ENCODE measurements around the gene POLR3G.

Gene POLR3G, protein sequence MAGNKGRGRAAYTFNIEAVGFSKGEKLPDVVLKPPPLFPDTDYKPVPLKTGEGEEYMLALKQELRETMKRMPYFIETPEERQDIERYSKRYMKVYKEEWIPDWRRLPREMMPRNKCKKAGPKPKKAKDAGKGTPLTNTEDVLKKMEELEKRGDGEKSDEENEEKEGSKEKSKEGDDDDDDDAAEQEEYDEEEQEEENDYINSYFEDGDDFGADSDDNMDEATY

DNA sequence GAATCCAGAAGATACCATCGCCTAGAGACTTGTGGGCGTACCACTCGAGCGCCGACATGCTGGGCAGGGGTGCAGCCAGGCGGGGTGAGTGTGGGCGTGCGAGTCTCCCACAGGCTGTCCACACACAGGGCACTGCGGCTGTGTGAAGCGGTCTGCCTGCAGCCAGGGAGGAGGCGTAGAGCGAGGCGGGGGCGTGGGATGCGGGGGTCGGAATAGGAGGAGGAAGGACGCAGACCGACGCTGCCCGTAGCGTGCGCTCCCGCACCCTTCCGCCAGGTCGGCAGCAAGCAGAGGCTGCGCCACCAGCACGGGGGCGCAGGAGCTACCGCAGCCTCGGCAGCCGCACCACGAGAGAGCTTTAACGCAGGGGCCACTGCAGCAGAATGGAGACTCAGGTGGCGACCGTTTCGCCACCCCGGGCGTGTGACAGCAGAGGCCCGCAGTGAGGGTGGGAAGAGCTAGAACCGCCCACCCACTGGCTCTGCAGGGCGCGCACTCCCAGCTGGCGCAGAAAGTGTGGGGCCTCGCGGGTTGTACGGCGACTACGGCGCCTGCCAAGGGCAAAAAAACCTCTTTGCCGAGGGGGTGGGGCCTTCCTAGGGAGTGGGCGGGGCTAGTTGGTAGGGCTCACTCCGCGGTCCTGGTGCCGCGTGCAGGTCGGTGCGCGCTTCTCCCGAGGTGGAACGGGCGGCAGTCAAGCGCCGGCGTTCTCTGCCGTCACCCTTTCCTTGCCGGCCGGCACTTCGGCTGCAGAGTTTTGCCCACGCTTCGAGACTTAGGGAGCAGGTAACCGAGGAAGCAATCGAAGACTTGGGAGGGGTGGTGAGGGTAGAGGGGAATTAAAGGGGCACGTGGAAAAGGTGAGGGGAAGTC, at the start of gene POLR3G, which contains the start of gene MBLAC2:
Gene POLR3G (plus strand): TSS at position 630 of the 873 bp plus-strand sequence. CDS start 10,704 bp downstream, outside the sequence.
Gene MBLAC2 (minus strand): TSS at position 537 of the 873 bp plus-strand sequence. CDS start 479 bp downstream, at position 58.
- DNase-seq (ENCODE audit: low read depth): peak; percentile 80
- H3K4me3 ChIP-seq (ENCODE audit: low read depth, low read length): peak within 1 kb of the TSS; percentile 79
- TF ChIP-seq, protein P1, sequence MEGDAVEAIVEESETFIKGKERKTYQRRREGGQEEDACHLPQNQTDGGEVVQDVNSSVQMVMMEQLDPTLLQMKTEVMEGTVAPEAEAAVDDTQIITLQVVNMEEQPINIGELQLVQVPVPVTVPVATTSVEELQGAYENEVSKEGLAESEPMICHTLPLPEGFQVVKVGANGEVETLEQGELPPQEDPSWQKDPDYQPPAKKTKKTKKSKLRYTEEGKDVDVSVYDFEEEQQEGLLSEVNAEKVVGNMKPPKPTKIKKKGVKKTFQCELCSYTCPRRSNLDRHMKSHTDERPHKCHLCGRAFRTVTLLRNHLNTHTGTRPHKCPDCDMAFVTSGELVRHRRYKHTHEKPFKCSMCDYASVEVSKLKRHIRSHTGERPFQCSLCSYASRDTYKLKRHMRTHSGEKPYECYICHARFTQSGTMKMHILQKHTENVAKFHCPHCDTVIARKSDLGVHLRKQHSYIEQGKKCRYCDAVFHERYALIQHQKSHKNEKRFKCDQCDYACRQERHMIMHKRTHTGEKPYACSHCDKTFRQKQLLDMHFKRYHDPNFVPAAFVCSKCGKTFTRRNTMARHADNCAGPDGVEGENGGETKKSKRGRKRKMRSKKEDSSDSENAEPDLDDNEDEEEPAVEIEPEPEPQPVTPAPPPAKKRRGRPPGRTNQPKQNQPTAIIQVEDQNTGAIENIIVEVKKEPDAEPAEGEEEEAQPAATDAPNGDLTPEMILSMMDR (IDR thresholded peaks at IDR 0.05; ENCODE audit: control insufficient read depth, extremely low read depth, insufficient read depth): peak; percentile 39

DNA sequence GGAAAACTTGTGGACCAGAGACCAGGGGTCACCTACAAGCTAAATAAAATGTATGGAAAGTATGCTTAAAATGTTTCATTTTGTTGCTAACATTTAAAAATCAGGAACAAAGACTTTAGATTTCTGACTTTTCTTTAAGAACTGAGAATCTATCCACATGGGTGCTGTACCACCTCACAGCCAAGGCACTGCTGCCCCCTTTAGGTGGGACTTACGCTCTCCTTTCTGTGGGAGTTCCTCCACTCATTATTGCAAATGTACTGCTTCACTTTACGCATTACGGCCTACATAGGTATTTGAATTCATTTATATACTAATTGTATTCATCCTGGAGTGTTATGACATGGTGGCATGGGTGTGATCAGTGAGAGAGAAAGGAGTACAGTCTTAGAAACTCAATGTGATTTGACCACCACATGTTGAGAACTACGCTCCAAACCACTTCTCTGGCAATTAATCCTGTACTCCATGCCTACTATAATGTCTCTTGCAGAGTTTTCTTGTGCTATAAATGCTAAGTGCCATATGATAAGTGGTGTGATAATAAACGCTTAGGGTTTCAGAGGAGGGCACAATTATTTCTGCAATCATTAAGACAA, 40.4 kb upstream of the POLR3G start:
- H3K4me3 ChIP-seq (ENCODE audit: low read depth, low read length): no peak overlapping the region
- no peak for DNase-seq (ENCODE audit: low read depth)
- TF ChIP-seq, protein P1 (IDR thresholded peaks at IDR 0.05; ENCODE audit: control insufficient read depth, extremely low read depth, insufficient read depth): peak; percentile 57

DNA sequence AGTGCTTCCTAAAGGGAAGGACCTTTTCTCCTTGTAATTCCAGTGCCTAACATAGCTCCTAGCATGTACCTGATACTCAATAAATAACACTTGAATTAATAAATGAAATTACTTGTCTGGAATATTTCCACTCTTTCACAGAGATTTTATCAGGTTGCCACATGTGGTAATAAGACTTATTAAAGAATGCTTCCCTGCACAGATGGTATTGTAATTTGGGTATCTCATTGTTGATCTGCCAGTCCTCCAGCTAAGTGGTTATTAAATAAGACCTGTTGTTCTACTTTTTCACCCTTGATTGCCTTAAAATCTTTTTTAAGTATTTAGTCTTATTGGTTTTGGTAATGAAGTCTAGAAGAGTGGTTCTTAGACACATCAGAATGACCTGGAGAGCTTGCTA, 37.0 kb upstream of the POLR3G start:
- DNase-seq (ENCODE audit: low read depth): peak; percentile 46
- no peak overlapping the region for H3K4me3 ChIP-seq (ENCODE audit: low read depth, low read length)
- TF ChIP-seq, protein P1 (IDR thresholded peaks at IDR 0.05; ENCODE audit: control insufficient read depth, extremely low read depth, insufficient read depth): no peak

DNA sequence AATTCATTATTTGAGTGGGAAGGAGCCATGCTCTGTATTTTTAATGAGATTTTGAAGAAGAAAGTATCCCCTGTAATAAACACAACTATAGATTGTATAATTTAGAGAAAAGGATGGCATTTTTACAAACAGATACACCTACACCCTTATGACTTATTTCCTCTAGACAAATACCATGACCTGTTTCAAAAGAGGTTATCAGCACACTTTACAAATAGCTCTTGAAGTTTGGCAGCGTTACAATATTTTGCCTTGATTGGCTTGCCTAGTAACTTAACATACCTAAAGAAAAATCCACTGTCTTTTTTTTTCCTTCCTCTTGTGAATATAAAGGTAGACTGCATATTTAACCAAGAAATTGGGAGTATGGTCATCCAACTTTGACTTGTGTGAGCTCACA, 36.6 kb upstream of the POLR3G start:
- H3K4me3 ChIP-seq (ENCODE audit: low read depth, low read length): no peak overlapping the region
- TF ChIP-seq, protein P1 (IDR thresholded peaks at IDR 0.05; ENCODE audit: control insufficient read depth, extremely low read depth, insufficient read depth): no peak
- DNase-seq (ENCODE audit: low read depth): no peak

DNA sequence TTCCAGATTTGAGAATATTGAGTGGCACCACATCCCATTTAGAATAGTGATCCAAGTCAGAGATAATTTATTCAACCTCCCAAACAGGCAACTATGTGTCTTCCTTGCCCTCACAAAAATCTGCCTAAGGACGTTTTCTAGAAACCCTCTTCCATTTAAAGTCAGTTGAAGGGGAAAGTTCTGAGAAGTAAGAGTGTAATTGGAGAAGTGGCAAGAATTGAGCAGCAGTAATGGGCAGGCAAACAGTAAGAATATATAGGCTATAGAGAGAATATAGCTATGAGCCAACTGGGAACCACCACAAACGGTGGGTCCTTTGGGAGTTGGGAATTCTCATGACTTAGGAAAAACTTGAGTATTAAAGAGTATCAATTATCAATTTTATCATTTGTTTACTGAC, 34.0 kb upstream of the POLR3G start:
- no peak overlapping the region for H3K4me3 ChIP-seq (ENCODE audit: low read depth, low read length)
- DNase-seq (ENCODE audit: low read depth): no peak
- TF ChIP-seq, protein P1 (IDR thresholded peaks at IDR 0.05; ENCODE audit: control insufficient read depth, extremely low read depth, insufficient read depth): no peak

DNA sequence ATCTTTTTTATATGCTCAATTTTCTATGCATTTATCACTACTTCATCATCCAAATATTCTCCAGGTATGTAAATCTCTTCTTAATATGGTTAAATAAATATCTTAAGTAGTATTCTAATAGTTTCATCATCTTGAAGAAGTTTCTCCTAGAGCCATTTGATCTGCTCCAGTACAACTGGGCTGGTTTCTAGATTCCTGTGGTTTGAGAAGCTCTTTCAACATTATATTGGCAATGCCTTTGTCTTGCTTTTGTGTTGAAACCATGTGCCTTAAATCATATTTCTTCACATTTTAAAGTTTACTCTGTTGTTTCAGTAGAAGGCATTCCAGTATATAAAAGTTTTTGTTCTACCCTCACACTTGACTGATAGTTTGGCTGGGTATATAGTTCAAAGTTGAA, 27.7 kb upstream of the POLR3G start:
- TF ChIP-seq, protein P1 (IDR thresholded peaks at IDR 0.05; ENCODE audit: control insufficient read depth, extremely low read depth, insufficient read depth): no peak
- H3K4me3 ChIP-seq (ENCODE audit: low read depth, low read length): no peak overlapping the region
- DNase-seq (ENCODE audit: low read depth): no peak
